ENCODE results near the gene PLA2G3. TPM values are rescaled to one million over a fixed set of nuclear protein-coding genes. Genes with fewer than 3 reads are reported as not detected.
A peak's percentile ranks its signal among the peaks of the same experiment; 100 is the strongest.

The PLA2G3 gene
- total and polyA plus RNA-seq, 9 donors = 0.13 TPM; not detected in 8

GRCh38 chr22:31094741-31095140 is 45.6 kb downstream of the PLA2G3 start:
- intact Hi-C loops (cut with DNase I) = loop anchor here in 1 of 4 donors (10.0 kb wide), 1 partner anchor 50 kb away; the partner anchor contains the start of gene PLA2G3

GRCh38 chr22:31094021-31094551 is 46.2 kb downstream of the PLA2G3 start:
- WGBS, 3 donors = 47 to 58% (median 51%) methylated on average over 5 of the region's 5 CpGs
- Histone ChIP-seq H3K9me3 (no peaks in the 10 kb centered on the region), H3K27ac (peak overlapping the region; percentile 29 to 44), H3K36me3 (no peaks in the 10 kb centered on the region), H3K4me1 (ENCODE audit: insufficient read depth) (peaks cover 7% of the 10 kb centered on the region), H3K27me3 (no peaks in the 10 kb centered on the region), H3K4me3 (peak overlapping the region; percentile 10)
- peak in 3 of 5 donors; percentile 40 to 53 (median 44) for DNase-seq
- TF ChIP-seq CTCF (IDR thresholded peaks at IDR 0.05) = no peak
- TF ChIP-seq EP300 (IDR thresholded peaks at IDR 0.05) = no peak
- no peak for TF ChIP-seq POLR2A (IDR thresholded peaks at IDR 0.05)
- intact Hi-C loops (cut with DNase I) = loop anchor here in 1 of 4 donors (10.0 kb wide), 1 partner anchor 51 kb away; the partner anchor contains the start of gene PLA2G3

More at GRCh38 chr22:31094741-31095140, 45.6 kb downstream of the PLA2G3 start:
- Histone ChIP-seq H3K4me3 (no peak overlapping the region), H3K27me3 (no peaks in the 10 kb centered on the region), H3K9me3 (no peaks in the 10 kb centered on the region), H3K4me1 (ENCODE audit: insufficient read depth) (peaks cover 7% of the 10 kb centered on the region), H3K27ac (no peak overlapping the region), H3K36me3 (no peaks in the 10 kb centered on the region)
- TF ChIP-seq EP300 (IDR thresholded peaks at IDR 0.05) = no peak
- no peak for TF ChIP-seq POLR2A (IDR thresholded peaks at IDR 0.05)
- no peak for TF ChIP-seq CTCF (IDR thresholded peaks at IDR 0.05)
- WGBS, 3 donors = 89 to 92% (median 92%) methylated on average over 7 of the region's 7 CpGs
- no peak for DNase-seq

GRCh38 chr22:31093086-31093850 is 47.0 kb downstream of the PLA2G3 start:
- no peak for TF ChIP-seq CTCF (IDR thresholded peaks at IDR 0.05)
- TF ChIP-seq EP300 (IDR thresholded peaks at IDR 0.05) = no peak
- no peak for TF ChIP-seq POLR2A (IDR thresholded peaks at IDR 0.05)
- 63 to 69% (median 67%) methylated on average over 29 to 33 of the region's 33 CpGs for WGBS, 3 donors
- intact Hi-C loops (cut with DNase I) = loop anchor here in 1 of 4 donors (10.0 kb wide), 1 partner anchor 52 kb away; the partner anchor contains the start of gene PLA2G3
- Histone ChIP-seq H3K4me1 (ENCODE audit: insufficient read depth) (peaks cover 7% of the 10 kb centered on the region), H3K4me3 (peak overlapping the region; percentile 10), H3K36me3 (no peaks in the 10 kb centered on the region), H3K27ac (peak overlapping the region in 1 of 2 donors; percentile 44), H3K27me3 (no peaks in the 10 kb centered on the region), H3K9me3 (no peaks in the 10 kb centered on the region)
- peak; percentile 52 to 80 (median 77) for DNase-seq

- no peaks in the 10 kb centered on the region for H3K36me3 ChIP-seq
- WGBS, 3 donors = 91 to 94% (median 93%) methylated on average over 9 of the region's 9 CpGs
- intact Hi-C loops (cut with DNase I) = loop anchor here in 1 of 4 donors (10.0 kb wide), 1 partner anchor 53 kb away; the partner anchor contains the start of gene PLA2G3
These were observed 48.1 kb downstream of the PLA2G3 start for GRCh38 chr22:31092161-31092560.

More at GRCh38 chr22:31092161-31092560, 48.1 kb downstream of the PLA2G3 start:
- peak in 1 of 5 donors; percentile 20 for DNase-seq
- H3K27ac ChIP-seq = no peak overlapping the region
- H3K9me3 ChIP-seq = no peaks in the 10 kb centered on the region
- peaks cover 7% of the 10 kb centered on the region for H3K4me1 ChIP-seq (ENCODE audit: insufficient read depth)
- H3K4me3 ChIP-seq = peak overlapping the region; percentile 26
- H3K27me3 ChIP-seq = no peaks in the 10 kb centered on the region
- TF ChIP-seq POLR2A (IDR thresholded peaks at IDR 0.05) (no peak), CTCF (IDR thresholded peaks at IDR 0.05) (no peak), EP300 (IDR thresholded peaks at IDR 0.05) (no peak)

All from ovary (tissue), 9 donors.